GM10847 (cell line): Measurements from ENCODE around the gene PRICKLE2.

Experiments used
- POLR2A ChIP-seq: IDR thresholded peaks from 2 replicates; pipeline ENCODE4 v1.6.1; 2011; ENCODE audit not compliant: insufficient read length; ENCODE audit errors: extremely low read depth

Gene PRICKLE2

GRCh38 chr3:64234571-64234970 lies 9.3 kb upstream of the PRICKLE2 start:
- no peak for TF ChIP-seq POLR2A

- no peak for TF ChIP-seq POLR2A
Observed at GRCh38 chr3:64232821-64233220, 7.6 kb upstream of the PRICKLE2 start.

GRCh38 chr3:64229903-64230302 lies 4.6 kb upstream of the PRICKLE2 start:
- TF ChIP-seq POLR2A: no peak

GRCh38 chr3:64228110-64228509 lies 2.8 kb upstream of the PRICKLE2 start:
- TF ChIP-seq POLR2A: no peak

- TF ChIP-seq POLR2A: no peak
Observed at GRCh38 chr3:64226730-64227129, 1.5 kb upstream of the PRICKLE2 start.

- no peak for TF ChIP-seq POLR2A
Observed at GRCh38 chr3:64225695-64226499, 631 bp upstream of the PRICKLE2 start.

GRCh38 chr3:64223791-64224745 lies 1.2 kb downstream of the PRICKLE2 start:
- no peak for TF ChIP-seq POLR2A

GRCh38 chr3:64222501-64223111 lies 2.7 kb downstream of the PRICKLE2 start:
- TF ChIP-seq POLR2A: no peak

GRCh38 chr3:64221571-64222257 lies 3.6 kb downstream of the PRICKLE2 start:
- TF ChIP-seq POLR2A: no peak

GRCh38 chr3:64220161-64220914 lies 4.9 kb downstream of the PRICKLE2 start:
- no peak for TF ChIP-seq POLR2A

- TF ChIP-seq POLR2A: no peak
Observed at GRCh38 chr3:64218746-64219145, 6.5 kb downstream of the PRICKLE2 start.

GRCh38 chr3:64218329-64218728 lies 6.9 kb downstream of the PRICKLE2 start:
- no peak for TF ChIP-seq POLR2A

- TF ChIP-seq POLR2A: no peak
Observed at GRCh38 chr3:64216274-64217147, 8.8 kb downstream of the PRICKLE2 start.
